GM18907 (cell line): ENCODE results near the gene WWOX.

Experiments
- ATAC-seq: cut with Tn5 transposase; IDR thresholded peaks from one replicate; pipeline ENCODE4 v1.9.1; 2021; ENCODE audit warnings: mild to moderate bottlenecking, moderate library complexity; ENCODE audit not compliant: unreplicated experiment

Gene WWOX

GRCh38 chr16:78292086-78292843 lies 192.8 kb downstream of the WWOX start:
- no peak for ATAC-seq

DNA sequence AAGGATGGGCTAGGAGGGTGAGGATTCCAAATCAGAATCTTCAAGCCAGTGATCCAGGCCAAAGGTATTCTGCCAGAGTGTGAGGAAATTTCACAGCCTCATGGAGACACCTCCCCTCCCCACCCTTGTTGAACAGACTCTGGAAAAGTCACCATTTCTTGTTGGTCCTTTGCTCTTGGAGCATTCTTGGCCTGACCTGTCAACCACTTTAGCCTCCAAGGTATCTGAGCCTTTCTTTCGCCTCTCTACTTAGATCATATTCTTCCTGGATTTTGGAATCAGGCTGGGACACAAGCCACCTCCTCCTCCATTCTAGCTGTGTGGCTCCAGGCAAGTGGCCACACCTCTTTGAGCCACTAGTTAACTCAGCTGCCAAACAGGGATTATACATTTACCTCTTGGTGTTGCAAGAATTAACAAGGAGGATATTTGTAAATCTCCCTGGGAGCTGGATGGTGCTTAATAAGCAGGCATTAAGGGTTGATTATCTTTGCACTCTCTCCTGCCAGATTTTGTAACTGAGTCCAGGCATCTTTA lies 193.5 kb downstream of the WWOX start:
- ATAC-seq: no peak

DNA sequence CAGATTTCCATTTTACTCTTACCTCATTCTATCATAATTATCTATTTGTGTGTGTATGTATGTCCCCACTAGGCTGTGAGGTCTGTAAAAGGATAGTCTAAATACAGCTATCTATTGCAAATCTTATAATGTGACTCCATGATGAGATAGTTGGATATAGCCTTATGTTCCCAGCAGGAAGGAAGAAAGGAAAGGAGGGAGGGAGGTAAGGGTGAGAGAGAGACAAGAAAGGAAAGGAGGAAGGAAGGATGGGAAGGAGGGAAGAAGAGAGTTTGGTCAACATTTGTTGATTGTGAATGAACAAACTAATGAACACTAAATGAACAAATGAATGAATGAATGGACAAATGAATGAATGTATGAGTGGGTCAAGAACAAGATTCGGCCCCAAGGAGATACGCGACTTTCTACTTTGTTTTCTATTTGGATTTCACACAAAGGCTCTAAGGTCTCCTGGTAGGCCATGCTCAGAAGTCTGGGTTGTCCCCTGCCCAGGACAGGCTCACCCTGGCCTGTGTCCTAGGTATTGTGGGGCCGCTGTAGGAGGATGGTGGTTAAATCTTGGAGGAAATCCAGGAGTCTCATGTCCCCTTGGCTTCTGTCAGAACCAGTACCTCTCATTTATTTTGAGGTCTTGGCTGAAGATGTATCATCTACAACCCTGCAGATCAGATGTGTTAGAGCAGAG lies 195.2 kb downstream of the WWOX start:
- ATAC-seq: no peak

DNA sequence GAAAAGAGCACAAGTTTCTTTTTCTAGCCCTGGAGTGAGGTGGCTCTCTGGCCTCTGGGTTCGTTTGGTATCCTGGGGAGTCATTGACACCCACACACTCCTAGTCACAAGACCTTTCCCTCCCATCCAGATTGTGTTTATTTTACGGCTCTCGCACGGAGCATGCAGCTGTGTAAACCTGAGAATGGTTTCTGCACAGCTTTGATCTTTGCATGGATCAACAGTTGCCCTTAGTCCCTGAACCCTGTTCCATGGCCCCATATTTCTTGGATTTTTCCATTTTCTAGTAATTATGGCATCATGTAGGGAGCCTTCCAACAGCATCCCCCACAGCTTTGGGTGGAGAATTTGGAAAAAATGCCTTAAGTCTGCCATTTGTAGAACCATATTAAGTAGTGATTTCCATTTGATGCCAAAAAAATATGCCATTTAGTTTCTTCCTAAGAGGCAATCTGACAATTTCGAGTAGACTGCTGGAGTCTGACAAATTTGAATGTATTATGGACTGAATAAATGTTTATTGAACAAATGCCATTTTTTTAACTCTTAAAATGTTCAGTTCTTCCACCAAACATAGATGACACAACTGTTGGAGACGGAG lies 197.7 kb downstream of the WWOX start:
- no peak for ATAC-seq

DNA sequence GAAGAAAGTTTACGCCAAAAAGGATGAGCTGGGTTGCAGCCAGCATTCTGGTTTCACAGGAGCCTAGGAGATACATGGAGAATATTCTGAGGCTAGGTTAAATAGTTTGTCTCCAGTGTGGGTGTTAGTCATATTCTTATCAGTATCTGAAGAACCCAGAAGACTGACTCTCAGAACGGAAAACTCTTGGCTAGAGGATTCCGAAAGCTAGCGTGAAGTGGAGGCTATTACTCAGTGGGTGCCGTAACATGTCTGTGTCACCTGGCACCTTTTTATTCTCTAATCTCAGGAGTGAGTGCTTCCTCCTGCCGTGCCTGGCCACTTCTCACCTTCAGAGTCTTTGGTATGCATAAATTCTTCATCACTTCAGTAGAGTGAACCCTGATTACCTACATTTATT lies 199.5 kb downstream of the WWOX start:
- ATAC-seq: no peak

GRCh38 chr16:78300469-78300868 lies 201.0 kb downstream of the WWOX start:
- no peak for ATAC-seq

GRCh38 chr16:78303946-78304345 lies 204.5 kb downstream of the WWOX start:
- ATAC-seq: no peak

GRCh38 chr16:78306361-78306760 lies 206.9 kb downstream of the WWOX start:
- no peak for ATAC-seq

GRCh38 chr16:78307824-78308528 lies 208.5 kb downstream of the WWOX start:
- ATAC-seq: no peak

- ATAC-seq: no peak
These were observed 210.3 kb downstream of the WWOX start for GRCh38 chr16:78309763-78310162.

- no peak for ATAC-seq
These were observed 210.7 kb downstream of the WWOX start for GRCh38 chr16:78310196-78310595.

GRCh38 chr16:78310990-78311561 lies 211.6 kb downstream of the WWOX start:
- ATAC-seq: peak; percentile 68

DNA sequence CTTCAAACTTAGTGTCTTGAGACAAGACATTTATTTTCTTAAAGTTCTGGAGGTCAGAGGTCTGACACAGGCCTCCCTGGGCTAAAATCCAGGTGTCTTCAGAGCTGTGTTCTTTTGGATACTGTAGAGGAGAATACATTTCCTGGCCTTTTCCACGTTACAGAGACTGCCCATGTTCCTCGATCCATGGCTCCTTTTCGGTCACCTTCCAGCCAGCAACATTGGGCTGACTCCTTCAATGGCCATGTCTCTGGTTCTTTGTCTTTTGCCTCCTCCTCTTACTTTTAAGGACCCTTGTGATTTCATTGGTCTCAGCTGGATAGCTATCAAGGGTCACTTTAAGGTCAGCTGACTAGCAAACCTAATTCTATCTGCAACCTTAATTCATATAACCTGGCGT lies 212.4 kb downstream of the WWOX start:
- ATAC-seq: no peak

GRCh38 chr16:78317564-78318240 lies 218.2 kb downstream of the WWOX start:
- no peak for ATAC-seq

DNA sequence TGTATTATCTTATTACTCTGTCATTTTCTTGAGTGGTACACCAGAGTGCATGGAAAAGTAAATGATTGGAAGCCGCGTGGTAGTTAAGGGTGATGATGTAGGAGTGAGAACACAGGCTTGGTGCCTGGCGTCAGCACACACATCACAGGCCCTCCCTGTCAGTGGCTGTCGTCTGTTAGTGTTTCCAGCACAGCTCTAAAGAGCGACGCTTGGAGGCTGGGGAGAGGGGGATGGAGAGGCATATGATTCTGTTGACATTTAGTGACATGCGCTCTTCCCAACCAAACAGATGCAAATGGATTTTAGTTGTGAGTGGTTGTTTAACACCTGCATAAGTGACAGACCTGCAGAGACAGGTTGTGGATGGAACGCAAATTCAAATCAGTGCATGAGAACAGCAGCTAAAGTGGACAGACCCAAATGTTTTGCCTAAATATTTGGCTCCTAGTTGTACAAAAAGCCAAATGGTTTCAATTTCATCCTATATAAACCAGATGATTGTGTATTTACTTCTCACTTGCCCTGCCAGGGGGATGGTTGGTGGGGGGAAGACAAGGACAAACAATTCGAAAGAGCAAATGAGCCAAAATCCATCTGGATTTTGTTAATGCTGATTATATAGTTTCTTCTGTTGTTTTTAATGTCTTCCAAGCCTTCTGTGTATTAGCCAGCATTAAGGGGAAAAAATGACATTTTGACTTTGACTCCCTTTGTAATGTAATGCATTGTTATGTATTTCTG lies 222.3 kb downstream of the WWOX start:
- no peak for ATAC-seq

DNA sequence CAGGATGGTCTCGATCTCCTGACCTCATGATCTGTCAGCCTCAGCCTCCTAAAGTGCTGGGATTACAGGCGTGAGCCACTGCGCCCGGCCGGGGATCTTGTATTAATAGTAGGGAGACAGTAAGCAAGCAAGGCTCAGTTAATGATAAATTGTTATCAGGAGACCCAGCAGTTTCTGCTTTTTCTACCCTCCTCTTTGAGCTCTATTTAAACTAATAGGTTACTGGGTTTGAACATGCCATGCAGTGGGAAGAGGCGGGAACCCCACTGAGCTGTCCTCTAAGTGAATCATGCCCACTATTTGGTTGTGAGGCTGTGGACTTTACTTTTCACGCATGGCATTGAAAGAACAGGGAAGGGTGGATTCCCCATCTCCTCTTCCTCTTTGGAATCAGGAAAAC lies 223.9 kb downstream of the WWOX start:
- ATAC-seq: no peak

GRCh38 chr16:78324649-78325285 lies 225.3 kb downstream of the WWOX start:
- ATAC-seq: no peak

GRCh38 chr16:78325468-78326352 lies 226.3 kb downstream of the WWOX start:
- ATAC-seq: no peak
